Gastrocnemius medialis (tissue), 4 donors: ENCODE measurements around the gene RAET1L. TPM values are rescaled to one million over a fixed set of nuclear protein-coding genes. Genes with fewer than 3 reads are reported as not detected.
A peak's percentile ranks its signal among the peaks of the same experiment; 100 is the strongest.

ENCODE experiments used
- ATAC-seq, 2 donors: fragments of 150-250 bp; one replicate each; pipeline ENCODE4 v1.9.1; 2016
- DNase-seq, 2 donors: peaks; one replicate each; pipeline ENCODE4 v3.0.0-alpha.2; 2019
- H3K27ac ChIP-seq, 4 donors: fragments of 200-600 bp; sonication (generic); 1 replicate in 1 of 4; 2 replicates in 3 of 4; pipeline ENCODE4 v1.5.1; 2016 to 2018; ENCODE audit warnings: mild to moderate bottlenecking in 2 of 4, moderate library complexity in 1 of 4
- H3K27me3 ChIP-seq, 3 donors: fragments of 200-600 bp; sonication (generic) in 2 of 3; 1 replicate in 1 of 3; 2 replicates in 2 of 3; pipeline versions ENCODE4 v1.5.1 to v1.6.0; 2016 to 2019; ENCODE audit warnings: mild to moderate bottlenecking in 1 of 3, moderate library complexity in 1 of 3
- H3K36me3 ChIP-seq, 2 donors: fragments of 200-600 bp; sonication (generic) in 1 of 2; one replicate each; pipeline ENCODE4 v1.5.1; 2017 to 2018
- H3K4me1 ChIP-seq, 2 donors: fragments of 200-600 bp; sonication (generic) in 1 of 2; one replicate each; pipeline ENCODE4 v1.5.1; 2016 to 2017; ENCODE audit warnings: mild to moderate bottlenecking in 2 of 2
- H3K4me3 ChIP-seq, 4 donors: fragments of 200-600 bp; sonication (generic) in 3 of 4; 1 replicate in 1 of 4; 2 replicates in 3 of 4; pipeline ENCODE4 v1.5.1; 2016 to 2019; ENCODE audit warnings: mild to moderate bottlenecking in 2 of 4
- H3K9me3 ChIP-seq, 3 donors: fragments of 200-600 bp; sonication (generic) in 2 of 3; 1 replicate in 1 of 3; 2 replicates in 2 of 3; pipeline ENCODE4 v1.5.1; 2016 to 2019
- POLR2A ChIP-seq, 2 donors: fragments of 450-650 bp; IDR thresholded peaks; one replicate each; pipeline ENCODE4 v1.6.1; 2017; ENCODE audit warnings: antibody characterized with exemption in 2 of 2, mild to moderate bottlenecking in 2 of 2, moderate library complexity in 2 of 2
- in situ Hi-C, 4 donors: fragments of 200-750 bp; cut with MboI; loops; one replicate each; pipeline versions ENCODE4 v1.15.0 to v1.8.0; 2017; ENCODE audit warnings: low sequenced_read_pairs in 4 of 4
- intact Hi-C: fragments of 100-400 bp; cut with DNase I; formaldehyde crosslinking; loops from one replicate; pipeline ENCODE4 v1.15.1; 2023; ENCODE audit warnings: low total_unique reads
- total RNA-seq, 4 donors: library from RNA; depleted of rRNA; stranded (reverse); fragments of >200 nt; gene quantifications; one replicate each; pipeline versions ENCODE4 v1.1.0 to v1.2.3, GENCODE V29; 2016
- TF ChIP-seq, protein P1 (sequence below), 5 experiments: fragments of 450-650 bp in 3 of 5; fragments of 200-600 bp in 2 of 5; sonication (generic) in 2 of 5; IDR thresholded peaks in 4 of 5; conservative IDR thresholded peaks in 1 of 5; 1 replicate in 4 of 5; 2 replicates in 1 of 5; pipeline ENCODE4 v1.5.1; 2016 to 2019; ENCODE audit warnings: antibody characterized with exemption in 5 of 5, mild to moderate bottlenecking in 3 of 5, moderate library complexity in 3 of 5

Gene RAET1L
- total RNA-seq, 4 donors from 2014 or later, result not detected

DNA sequence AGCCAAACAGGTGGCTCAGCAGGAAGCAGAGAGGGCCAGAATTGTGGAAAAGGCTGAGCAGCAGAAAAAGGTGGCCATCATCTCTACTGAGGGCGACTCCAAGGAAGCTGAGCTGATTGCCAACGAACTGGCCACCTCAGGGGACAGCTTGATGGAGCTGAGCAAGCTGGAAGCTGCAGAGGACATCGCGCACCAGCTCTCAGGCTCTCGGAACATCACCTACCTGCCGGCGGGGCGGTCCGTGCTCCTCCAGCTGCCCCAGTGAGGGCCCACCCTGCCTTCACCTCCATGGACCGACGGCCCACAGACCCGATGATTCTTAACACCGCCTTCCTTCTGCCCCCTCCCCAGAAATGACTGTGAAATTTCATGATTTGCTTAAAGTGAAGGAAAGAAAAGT, 17.8 kb upstream of the RAET1L start:
- Histone ChIP-seq H3K4me1 (peaks cover 0 to 5% of the 10 kb centered on the region in 2 donors), H3K36me3 (no peaks in the 10 kb centered on the region), H3K4me3 (no peak overlapping the region), H3K27ac (no peak overlapping the region), H3K27me3 (peaks cover 17 to 30% (median 23%) of the 10 kb centered on the region in 3 donors), H3K9me3 (no peaks in the 10 kb centered on the region)
- intact Hi-C loops (no loop called here), in situ Hi-C loops (no loop called here)
- DNase-seq (no peak), ATAC-seq (no peak)
- no peak for TF ChIP-seq POLR2A (IDR thresholded peaks at IDR 0.05)
- TF ChIP-seq, protein P1, sequence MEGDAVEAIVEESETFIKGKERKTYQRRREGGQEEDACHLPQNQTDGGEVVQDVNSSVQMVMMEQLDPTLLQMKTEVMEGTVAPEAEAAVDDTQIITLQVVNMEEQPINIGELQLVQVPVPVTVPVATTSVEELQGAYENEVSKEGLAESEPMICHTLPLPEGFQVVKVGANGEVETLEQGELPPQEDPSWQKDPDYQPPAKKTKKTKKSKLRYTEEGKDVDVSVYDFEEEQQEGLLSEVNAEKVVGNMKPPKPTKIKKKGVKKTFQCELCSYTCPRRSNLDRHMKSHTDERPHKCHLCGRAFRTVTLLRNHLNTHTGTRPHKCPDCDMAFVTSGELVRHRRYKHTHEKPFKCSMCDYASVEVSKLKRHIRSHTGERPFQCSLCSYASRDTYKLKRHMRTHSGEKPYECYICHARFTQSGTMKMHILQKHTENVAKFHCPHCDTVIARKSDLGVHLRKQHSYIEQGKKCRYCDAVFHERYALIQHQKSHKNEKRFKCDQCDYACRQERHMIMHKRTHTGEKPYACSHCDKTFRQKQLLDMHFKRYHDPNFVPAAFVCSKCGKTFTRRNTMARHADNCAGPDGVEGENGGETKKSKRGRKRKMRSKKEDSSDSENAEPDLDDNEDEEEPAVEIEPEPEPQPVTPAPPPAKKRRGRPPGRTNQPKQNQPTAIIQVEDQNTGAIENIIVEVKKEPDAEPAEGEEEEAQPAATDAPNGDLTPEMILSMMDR (IDR thresholded peaks at IDR 0.05 in 4 of 5, conservative IDR thresholded peaks at IDR 0.05 in 1 of 5), result no peak

DNA sequence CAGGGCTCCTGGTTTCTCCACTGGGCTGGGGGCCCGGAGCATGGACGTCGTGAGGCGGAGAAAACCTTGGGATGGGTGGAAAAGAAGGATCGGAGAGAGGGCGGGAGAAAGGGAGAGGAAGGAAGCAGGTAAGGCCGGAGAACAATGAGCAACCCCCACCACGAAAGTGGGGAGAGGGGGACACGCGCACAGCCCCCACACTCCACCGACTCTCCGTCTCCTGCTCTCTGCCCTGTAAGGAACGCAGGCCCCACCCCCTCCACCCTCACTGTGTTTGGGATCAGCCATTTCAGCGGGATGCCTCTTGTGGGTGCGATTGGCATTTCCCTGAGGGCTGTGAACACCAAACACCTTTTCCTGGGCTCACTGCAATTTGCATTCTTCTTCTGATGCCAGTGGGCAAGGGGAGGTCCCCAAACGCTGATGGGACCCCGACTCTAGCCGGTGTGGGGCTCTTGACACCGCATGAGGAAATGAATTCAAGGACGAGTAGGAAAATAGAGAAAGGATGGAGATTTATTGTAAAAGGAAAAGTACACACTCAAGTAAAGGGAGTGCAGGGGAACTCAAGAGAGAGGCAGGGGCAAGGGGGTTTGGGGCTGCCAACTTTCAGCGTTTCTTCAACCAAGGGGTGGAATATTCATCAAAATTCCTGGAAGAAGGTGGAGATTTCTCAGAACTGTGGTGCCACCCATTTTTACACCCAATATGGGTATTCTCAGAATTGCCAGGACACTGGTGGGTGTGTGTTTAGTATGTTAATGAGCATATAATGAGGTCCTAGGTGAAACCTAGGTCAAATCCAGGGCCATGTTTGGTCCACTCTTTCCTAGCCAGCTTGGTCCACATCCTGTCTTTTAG, 13.1 kb upstream of the RAET1L start:
- H3K4me1 ChIP-seq, result peaks cover 6 to 13% of the 10 kb centered on the region in 2 donors
- H3K27ac ChIP-seq, result no peak overlapping the region
- H3K4me3 ChIP-seq, result peak overlapping the region in 2 of 4 donors; percentile 36 to 57
- ATAC-seq, result no peak
- intact Hi-C loops (no loop called here), in situ Hi-C loops (no loop called here)
- no peak for DNase-seq
- TF ChIP-seq, protein P1 (IDR thresholded peaks at IDR 0.05 in 4 of 5, conservative IDR thresholded peaks at IDR 0.05 in 1 of 5), result no peak
- TF ChIP-seq POLR2A (IDR thresholded peaks at IDR 0.05), result no peak
- H3K27me3 ChIP-seq, result peaks cover 41 to 48% (median 46%) of the 10 kb centered on the region in 3 donors
- H3K36me3 ChIP-seq, result no peaks in the 10 kb centered on the region
- H3K9me3 ChIP-seq, result no peaks in the 10 kb centered on the region

DNA sequence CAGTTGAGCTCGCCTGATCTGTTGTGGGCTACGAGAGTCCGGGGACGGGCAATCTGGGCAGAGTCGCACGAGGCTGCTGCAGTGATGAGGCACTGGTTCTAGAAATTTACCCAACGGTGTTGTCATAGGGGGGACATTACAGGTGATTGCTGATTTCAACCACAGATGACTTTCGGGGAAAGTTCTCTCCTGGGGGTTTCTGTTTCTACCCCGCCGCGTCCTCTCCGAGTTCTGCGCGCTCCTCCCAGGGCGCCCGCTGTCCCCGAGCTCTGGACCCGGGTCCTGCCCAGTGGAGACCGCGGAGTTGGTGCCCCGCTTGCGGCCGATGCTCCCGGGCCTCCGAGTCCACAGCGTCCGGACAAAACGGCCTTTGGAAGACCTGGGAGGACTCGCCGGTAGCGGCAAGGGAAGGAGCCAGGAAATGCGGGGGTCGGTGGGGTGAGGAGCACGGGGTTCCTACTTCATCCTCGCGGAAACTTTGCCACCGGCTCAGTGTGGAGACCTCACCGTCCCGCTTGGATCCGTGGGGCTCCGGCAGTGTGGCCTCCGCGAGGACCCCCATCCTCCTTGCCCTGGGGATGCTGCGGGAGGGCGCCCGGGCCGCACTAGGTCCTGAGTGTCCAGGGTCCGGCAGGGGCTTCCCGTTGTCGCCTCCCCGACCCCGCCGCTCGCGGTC, 12.3 kb upstream of the RAET1L start:
- Histone ChIP-seq H3K27me3 (peaks cover 41 to 48% (median 46%) of the 10 kb centered on the region in 3 donors), H3K27ac (no peak overlapping the region), H3K9me3 (no peaks in the 10 kb centered on the region), H3K4me3 (peak overlapping the region; percentile 21 to 57 (median 39)), H3K36me3 (no peaks in the 10 kb centered on the region), H3K4me1 (peaks cover 6 to 13% of the 10 kb centered on the region in 2 donors)
- intact Hi-C loops (no loop called here), in situ Hi-C loops (no loop called here)
- TF ChIP-seq, protein P1 (IDR thresholded peaks at IDR 0.05 in 4 of 5, conservative IDR thresholded peaks at IDR 0.05 in 1 of 5), result no peak
- no peak for TF ChIP-seq POLR2A (IDR thresholded peaks at IDR 0.05)
- DNase-seq, result no peak
- no peak for ATAC-seq

DNA sequence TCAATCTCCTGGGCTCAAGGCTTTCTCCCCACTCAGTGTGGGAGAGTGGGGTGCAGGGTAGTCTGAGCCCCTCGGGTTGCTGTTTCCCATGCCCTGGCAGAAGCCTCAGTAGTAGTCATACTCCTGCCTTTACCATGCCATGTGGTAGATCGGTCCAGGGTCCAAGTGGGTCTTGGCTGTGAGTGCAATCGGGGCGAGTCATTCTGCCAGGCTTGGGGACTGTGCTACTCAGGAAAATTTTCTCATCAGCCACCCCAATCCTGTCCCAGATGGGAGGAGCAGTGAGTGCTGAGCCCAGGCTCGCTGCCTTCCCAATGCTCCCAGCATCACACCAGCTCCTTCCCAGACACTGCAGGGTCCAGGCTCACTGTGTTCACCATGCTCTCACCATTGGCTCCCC, 10.7 kb upstream of the RAET1L start:
- no peak for ATAC-seq
- no peak for DNase-seq
- no peaks in the 10 kb centered on the region for H3K9me3 ChIP-seq
- TF ChIP-seq, protein P1 (IDR thresholded peaks at IDR 0.05 in 4 of 5, conservative IDR thresholded peaks at IDR 0.05 in 1 of 5), result no peak
- no peak for TF ChIP-seq POLR2A (IDR thresholded peaks at IDR 0.05)
- H3K4me1 ChIP-seq, result peaks cover 6 to 13% of the 10 kb centered on the region in 2 donors
- H3K27ac ChIP-seq, result no peak overlapping the region
- in situ Hi-C loops, result no loop called here
- intact Hi-C loops, result no loop called here
- H3K36me3 ChIP-seq, result no peaks in the 10 kb centered on the region
- H3K27me3 ChIP-seq, result peaks cover 41 to 46% (median 46%) of the 10 kb centered on the region in 3 donors
- H3K4me3 ChIP-seq, result no peak overlapping the region
